OCI-LY1 (cell line): ENCODE data around the gene MS4A10.

Experiments used
- EZH2 ChIP-seq: fragments of 200-600 bp; sonication (generic), shearing (Covaris generic); IDR thresholded peaks from 2 replicates; pipeline ENCODE4 v1.8.0; 2017; ENCODE audit warnings: borderline replicate concordance, mixed run types, mild to moderate bottlenecking, antibody characterized with exemption, low read length, moderate library complexity, mixed read lengths
- TF ChIP-seq, protein P1 (sequence below): fragments of 200-600 bp; sonication (generic), shearing (Covaris generic); IDR thresholded peaks from 2 replicates; pipeline ENCODE4 v1.5.1; 2017; ENCODE audit warnings: mild to moderate bottlenecking, antibody characterized with exemption, low read length, moderate library complexity, mixed read lengths

DNA sequence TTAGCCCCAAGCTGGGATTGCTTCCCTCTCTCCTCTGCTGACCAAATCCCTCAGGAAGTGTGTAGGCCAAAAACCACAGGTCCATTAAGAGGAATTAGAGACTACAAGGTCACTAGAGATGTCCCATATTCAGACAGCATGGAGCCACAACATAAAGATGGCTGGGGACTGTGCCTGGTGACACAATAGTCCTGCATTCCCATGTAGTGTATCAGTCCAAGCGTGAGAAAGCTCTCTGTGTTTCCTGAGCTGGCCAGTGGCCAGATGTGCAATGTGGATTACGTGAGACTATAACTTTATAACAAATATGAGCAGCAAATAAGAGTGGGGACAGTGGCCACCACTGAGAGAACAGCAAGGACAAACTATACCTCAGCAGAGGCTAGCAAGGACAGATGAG lies 7.6 kb upstream of the MS4A10 start:
- TF ChIP-seq, protein P1, sequence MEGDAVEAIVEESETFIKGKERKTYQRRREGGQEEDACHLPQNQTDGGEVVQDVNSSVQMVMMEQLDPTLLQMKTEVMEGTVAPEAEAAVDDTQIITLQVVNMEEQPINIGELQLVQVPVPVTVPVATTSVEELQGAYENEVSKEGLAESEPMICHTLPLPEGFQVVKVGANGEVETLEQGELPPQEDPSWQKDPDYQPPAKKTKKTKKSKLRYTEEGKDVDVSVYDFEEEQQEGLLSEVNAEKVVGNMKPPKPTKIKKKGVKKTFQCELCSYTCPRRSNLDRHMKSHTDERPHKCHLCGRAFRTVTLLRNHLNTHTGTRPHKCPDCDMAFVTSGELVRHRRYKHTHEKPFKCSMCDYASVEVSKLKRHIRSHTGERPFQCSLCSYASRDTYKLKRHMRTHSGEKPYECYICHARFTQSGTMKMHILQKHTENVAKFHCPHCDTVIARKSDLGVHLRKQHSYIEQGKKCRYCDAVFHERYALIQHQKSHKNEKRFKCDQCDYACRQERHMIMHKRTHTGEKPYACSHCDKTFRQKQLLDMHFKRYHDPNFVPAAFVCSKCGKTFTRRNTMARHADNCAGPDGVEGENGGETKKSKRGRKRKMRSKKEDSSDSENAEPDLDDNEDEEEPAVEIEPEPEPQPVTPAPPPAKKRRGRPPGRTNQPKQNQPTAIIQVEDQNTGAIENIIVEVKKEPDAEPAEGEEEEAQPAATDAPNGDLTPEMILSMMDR = no peak
- TF ChIP-seq EZH2 = no peak
